ENCODE results near the gene PTPN18. TPM values are rescaled to one million over a fixed set of nuclear protein-coding genes. Genes with fewer than 3 reads are reported as not detected.

PTPN18 gene
- total RNA-seq, 1 experiment from 2014 or later: 15.7 TPM

- CTCF ChIA-PET: interaction anchor here (1.0 to 1.1 kb wide), 2 partner anchors 9 kb away, joined by 3 read pairs; no protein-coding TSS in a partner anchor
- no peaks in the 10 kb centered on the region for H3K36me3 Mint-ChIP-seq
- no peak for DNase-seq (ENCODE audit: low spot score)
- peaks cover 7% of the 10 kb centered on the region for H3K27me3 Mint-ChIP-seq (ENCODE audit: low read depth)
- H3K9me3 Mint-ChIP-seq: peaks cover 5% of the 10 kb centered on the region; the same call in 1 of the 2 replicates
- POLR2A ChIA-PET: no interaction called here
- H3K4me3 Mint-ChIP-seq: no peak overlapping the region
- ATAC-seq: no peak
- TF ChIP-seq OVOL2 (CRISPR knock-in tag; IDR thresholded peaks at IDR 0.05; ENCODE audit: borderline replicate concordance): no peak
- no peak for TF ChIP-seq FOXP4 (CRISPR knock-in tag; IDR thresholded peaks at IDR 0.05)
- no peak for TF ChIP-seq E2F4 (CRISPR knock-in tag; IDR thresholded peaks at IDR 0.05; ENCODE audit: borderline replicate concordance, low read depth)
- TF ChIP-seq CTCF (IDR thresholded peaks at IDR 0.05): no peak
- no peak for TF ChIP-seq NFATC4 (CRISPR knock-in tag; IDR thresholded peaks at IDR 0.05)
- TF ChIP-seq ZBTB43 (CRISPR knock-in tag; IDR thresholded peaks at IDR 0.05): no peak
- peaks cover 3% of the 10 kb centered on the region for H3K4me1 Mint-ChIP-seq
- H3K27ac Mint-ChIP-seq: no peak overlapping the region
These were observed 25.8 kb downstream of the PTPN18 start for GRCh38 chr2:130381619-130382018.

GRCh38 chr2:130382313-130382917 lies 26.6 kb downstream of the PTPN18 start:
- POLR2A ChIA-PET: no interaction called here
- peaks cover 7% of the 10 kb centered on the region for H3K27me3 Mint-ChIP-seq (ENCODE audit: low read depth)
- peaks cover 11% of the 10 kb centered on the region for H3K4me1 Mint-ChIP-seq
- CTCF ChIA-PET: interaction anchor here (1.0 to 2.0 kb wide), 2 partner anchors 9 kb away, joined by 3 to 8 read pairs; no protein-coding TSS in a partner anchor
- DNase-seq (ENCODE audit: low spot score) (no peak), ATAC-seq (no peak)
- H3K9me3 Mint-ChIP-seq: peaks cover 5% of the 10 kb centered on the region; the same call in 1 of the 2 replicates
- H3K36me3 Mint-ChIP-seq: no peaks in the 10 kb centered on the region
- no peak overlapping the region for H3K4me3 Mint-ChIP-seq
- no peak for TF ChIP-seq ZNF423 (CRISPR knock-in tag; IDR thresholded peaks at IDR 0.05)
- TF ChIP-seq AR (CRISPR knock-in tag; IDR thresholded peaks at IDR 0.05): no peak
- no peak for TF ChIP-seq IRF2 (CRISPR knock-in tag; IDR thresholded peaks at IDR 0.05; ENCODE audit: borderline replicate concordance, low read depth)
- no peak for TF ChIP-seq CTCF (IDR thresholded peaks at IDR 0.05)
- no peak overlapping the region for H3K27ac Mint-ChIP-seq
